ENCODE data around the gene IGFN1.
"Not testable (repeated sequence)": the region's sequence is repeated elsewhere in the genome, so short reads cannot be mapped to it uniquely, and the experiment has no call there.

IGFN1 gene

DNA sequence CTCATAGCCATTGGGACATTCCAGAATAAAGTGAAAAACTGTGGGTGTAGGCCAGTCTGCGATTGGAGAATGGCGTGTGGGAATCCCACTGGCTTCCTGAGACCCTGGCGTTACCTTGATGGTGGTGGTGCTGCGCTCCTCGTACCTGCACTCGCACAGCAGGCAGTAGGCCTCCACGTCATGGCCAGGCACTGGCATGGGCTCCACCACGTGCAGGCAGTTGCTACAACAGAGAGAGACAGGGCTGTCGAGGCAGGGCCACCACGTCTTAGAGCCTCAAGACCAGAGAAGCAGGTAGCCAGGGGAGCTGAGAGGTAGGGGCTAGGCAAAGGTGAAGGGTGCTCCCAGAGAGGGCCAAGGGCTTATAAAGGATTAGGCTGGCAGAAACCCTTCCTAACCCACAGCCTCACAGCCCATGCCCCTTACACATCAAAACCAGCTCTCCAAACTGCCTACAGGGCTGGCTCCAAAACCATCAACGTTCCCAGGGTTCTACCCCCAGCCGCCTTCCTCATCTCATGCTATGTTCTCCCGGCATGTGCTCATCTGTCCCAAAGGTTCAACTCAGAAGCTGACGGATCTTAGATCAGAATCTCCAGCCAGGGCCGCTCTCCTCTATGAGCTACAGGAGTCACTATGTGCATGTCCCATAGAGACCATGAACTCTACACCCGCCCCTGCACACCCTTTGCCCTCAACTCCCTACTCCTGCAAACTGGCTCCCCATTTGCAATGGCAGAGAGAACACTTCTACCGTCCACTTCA, 43.8 kb upstream of the IGFN1 start:
- no peak overlapping the region for H3K4me3 ChIP-seq (ENCODE audit: extremely low read depth, insufficient read depth, low read length, poor library complexity, severe bottlenecking)
- H3K36me3 ChIP-seq (ENCODE audit: control insufficient read depth, insufficient read depth, low read length), result peaks cover 99% of the 10 kb centered on the region
- WGBS, 2 experiments (ENCODE audit: insufficient coverage in 2 of 2), result 90 to 92% methylated on average over 16 of the region's 17 CpGs
- no peak overlapping the region for H3K27ac ChIP-seq (ENCODE audit: low read depth, low read length, severe bottlenecking)
- H3K9me3 ChIP-seq (ENCODE audit: control insufficient read depth, low read length), result no peaks in the 10 kb centered on the region
- H3K4me1 ChIP-seq (ENCODE audit: control insufficient read depth, insufficient read depth, low read length, poor library complexity, severe bottlenecking), result no peaks in the 10 kb centered on the region

DNA sequence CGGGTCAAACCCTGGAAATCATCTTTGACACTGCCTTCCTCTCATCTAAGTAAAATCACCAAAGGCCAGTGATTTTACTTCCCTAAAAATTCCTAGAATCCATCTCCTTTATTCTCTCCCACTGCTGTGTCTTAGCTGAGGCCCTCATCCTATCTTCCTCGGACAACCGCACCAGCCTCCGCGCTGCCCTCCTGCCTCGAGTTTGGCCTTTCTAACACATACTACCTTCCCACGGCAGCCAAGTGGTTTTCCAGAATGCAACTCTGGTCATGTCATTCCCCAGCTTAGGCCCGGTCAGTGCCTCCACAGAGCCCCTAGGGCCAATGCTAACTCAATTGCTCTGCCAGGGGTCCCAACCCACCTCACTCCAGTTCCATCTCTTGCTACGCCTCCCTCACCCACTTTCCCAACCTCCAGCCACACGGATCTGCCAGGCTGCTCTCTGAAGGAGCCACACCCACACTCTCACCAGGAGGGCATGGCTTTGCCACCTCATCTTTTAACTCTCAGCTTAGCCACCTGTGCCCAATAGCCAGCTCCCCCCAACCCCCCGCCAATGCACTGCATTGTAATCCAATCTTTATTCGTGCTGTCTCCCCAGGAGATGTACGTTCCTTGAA, 43.1 kb upstream of the IGFN1 start:
- WGBS, 2 experiments (ENCODE audit: insufficient coverage in 2 of 2), result 86 to 95% methylated on average over 2 to 11 of the region's 13 CpGs
- no peak overlapping the region for H3K4me3 ChIP-seq (ENCODE audit: extremely low read depth, insufficient read depth, low read length, poor library complexity, severe bottlenecking)
- no peaks in the 10 kb centered on the region for H3K4me1 ChIP-seq (ENCODE audit: control insufficient read depth, insufficient read depth, low read length, poor library complexity, severe bottlenecking)
- no peaks in the 10 kb centered on the region for H3K9me3 ChIP-seq (ENCODE audit: control insufficient read depth, low read length)
- H3K36me3 ChIP-seq (ENCODE audit: control insufficient read depth, insufficient read depth, low read length), result peaks cover 99% of the 10 kb centered on the region
- no peak overlapping the region for H3K27ac ChIP-seq (ENCODE audit: low read depth, low read length, severe bottlenecking)

DNA sequence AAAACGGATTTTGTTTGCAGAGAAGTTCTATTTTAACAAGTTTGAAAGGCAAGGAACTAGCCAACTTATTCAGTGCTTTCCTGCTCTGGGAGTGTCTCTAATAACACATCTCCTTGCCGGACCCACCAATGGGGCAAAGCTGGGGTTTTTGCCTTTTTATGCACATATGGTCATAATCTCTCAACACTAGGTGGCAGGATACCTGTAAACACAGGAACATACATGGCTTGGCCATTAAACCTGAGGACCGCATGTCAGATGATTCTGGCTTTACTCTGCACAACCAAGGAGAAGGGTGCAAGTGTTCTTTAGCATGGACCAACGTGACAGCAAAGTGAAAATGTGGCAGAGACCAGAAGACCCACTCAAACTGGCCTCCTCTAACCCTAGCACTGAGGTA, 41.2 kb upstream of the IGFN1 start:
- no peak overlapping the region for H3K27ac ChIP-seq (ENCODE audit: low read depth, low read length, severe bottlenecking)
- peaks cover 5% of the 10 kb centered on the region for H3K4me1 ChIP-seq (ENCODE audit: control insufficient read depth, insufficient read depth, low read length, poor library complexity, severe bottlenecking)
- no peak overlapping the region for H3K4me3 ChIP-seq (ENCODE audit: extremely low read depth, insufficient read depth, low read length, poor library complexity, severe bottlenecking)
- peaks cover 83% of the 10 kb centered on the region for H3K36me3 ChIP-seq (ENCODE audit: control insufficient read depth, insufficient read depth, low read length)
- H3K9me3 ChIP-seq (ENCODE audit: control insufficient read depth, low read length), result no peaks in the 10 kb centered on the region
- WGBS, 2 experiments (ENCODE audit: insufficient coverage in 2 of 2), result 91 to 93% methylated on average over 4 of the region's 4 CpGs

DNA sequence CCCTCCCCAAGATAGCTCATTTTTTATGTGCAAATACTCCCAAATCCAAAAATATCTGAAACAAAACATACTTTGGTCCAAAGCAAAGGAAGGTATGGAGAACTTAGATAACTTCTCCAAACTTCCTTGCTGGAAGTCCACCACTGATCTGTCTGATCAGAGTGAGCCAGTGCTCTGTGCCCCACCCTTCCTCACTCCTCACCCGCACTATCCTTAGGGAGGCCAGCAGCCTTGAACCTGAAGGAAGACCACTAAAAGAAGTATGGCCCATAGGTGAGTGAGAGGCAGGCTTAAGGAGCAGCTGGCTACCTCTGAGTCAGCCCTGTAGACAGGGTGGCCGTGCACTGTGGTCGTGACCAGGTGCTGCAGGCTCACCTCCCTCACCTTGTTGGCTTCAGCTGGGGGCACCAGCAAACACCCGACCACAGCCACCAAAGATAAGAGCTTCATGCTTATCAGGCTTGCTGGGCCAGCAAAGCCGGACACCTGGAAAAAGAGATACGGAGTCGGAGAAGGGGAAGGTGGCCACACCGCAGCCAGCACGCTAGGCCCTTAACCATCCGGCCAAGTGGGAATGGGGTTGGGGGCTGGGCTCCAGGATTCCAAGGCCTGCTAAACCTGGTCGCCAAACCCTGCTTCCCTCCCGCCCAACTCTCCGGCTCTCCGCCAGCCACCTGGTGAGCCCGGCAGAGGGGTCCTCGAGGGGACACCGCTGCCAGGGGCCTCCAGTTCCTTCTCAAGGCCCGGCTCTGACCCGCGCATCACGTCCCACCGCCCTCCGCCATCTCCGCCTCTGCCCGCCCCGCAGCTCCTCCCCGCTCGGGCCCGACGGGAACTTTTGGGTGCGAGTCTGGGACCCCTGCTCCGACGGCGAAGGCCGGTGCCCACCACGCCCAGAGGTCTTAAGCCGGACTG, 36.9 kb upstream of the IGFN1 start:
- Histone ChIP-seq H3K4me3 (ENCODE audit: extremely low read depth, insufficient read depth, low read length, poor library complexity, severe bottlenecking) (peak overlapping the region; percentile 72), H3K9me3 (ENCODE audit: control insufficient read depth, low read length) (no peaks in the 10 kb centered on the region), H3K27ac (ENCODE audit: low read depth, low read length, severe bottlenecking) (peak overlapping the region; percentile 37), H3K36me3 (ENCODE audit: control insufficient read depth, insufficient read depth, low read length) (peaks cover 39% of the 10 kb centered on the region), H3K4me1 (ENCODE audit: control insufficient read depth, insufficient read depth, low read length, poor library complexity, severe bottlenecking) (peaks cover 5% of the 10 kb centered on the region)
- WGBS, 2 experiments (ENCODE audit: insufficient coverage in 2 of 2), result 1 to 3% methylated on average over 29 to 31 of the region's 37 CpGs

DNA sequence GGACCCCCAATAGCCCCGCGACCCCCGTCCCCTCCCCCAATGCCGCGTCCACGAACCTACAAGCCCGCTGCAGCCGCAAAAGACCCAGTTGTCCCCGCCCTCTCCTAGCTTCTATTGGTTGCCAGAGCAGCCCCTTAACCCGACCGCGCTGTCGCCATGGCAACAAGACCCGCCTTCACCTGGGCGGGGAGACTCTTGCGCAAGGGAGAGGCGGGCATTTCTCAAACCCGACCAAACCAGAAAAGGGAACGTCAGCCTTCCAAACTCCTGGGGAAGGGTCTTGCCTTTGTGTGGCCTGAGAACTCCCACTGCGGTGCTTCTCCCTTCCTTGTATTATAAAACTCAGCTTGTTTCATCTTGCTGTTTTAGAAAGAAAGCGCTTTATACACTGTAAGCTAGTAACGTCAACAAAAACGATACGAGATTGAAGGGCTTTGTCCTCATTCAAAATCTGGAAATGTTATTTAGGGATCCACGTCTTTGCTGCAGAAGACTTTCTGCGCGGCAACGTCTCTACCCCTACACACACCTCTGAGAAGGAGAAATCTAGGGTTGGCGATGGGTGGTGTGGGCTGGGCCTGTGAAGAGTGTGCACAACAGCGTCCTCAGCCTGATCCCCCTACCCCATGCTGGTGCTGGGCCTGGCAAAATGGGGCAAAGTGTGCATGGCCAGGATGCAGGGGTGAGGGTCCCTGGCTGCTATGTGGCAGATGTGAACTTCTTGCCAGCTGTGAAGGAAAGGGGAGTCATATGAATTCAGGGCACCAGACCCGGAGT, 36.0 kb upstream of the IGFN1 start, which contains the start of gene TMEM9:
TSS of gene TMEM9 (minus strand) at position 86 of the 777 bp plus-strand sequence. CDS start 551 bp downstream, outside the sequence.
- H3K4me3 ChIP-seq (ENCODE audit: extremely low read depth, insufficient read depth, low read length, poor library complexity, severe bottlenecking), result peak within 1 kb of the TSS; percentile 72
- peaks cover 31% of the 10 kb centered on the region for H3K36me3 ChIP-seq (ENCODE audit: control insufficient read depth, insufficient read depth, low read length)
- H3K9me3 ChIP-seq (ENCODE audit: control insufficient read depth, low read length), result no peaks in the 10 kb centered on the region
- H3K27ac ChIP-seq (ENCODE audit: low read depth, low read length, severe bottlenecking), result peak within 1 kb of the TSS; percentile 37
- WGBS, 2 experiments (ENCODE audit: insufficient coverage in 2 of 2), result 16 to 28% methylated on average over 23 to 24 of the region's 31 CpGs
- peaks cover 5% of the 10 kb centered on the region for H3K4me1 ChIP-seq (ENCODE audit: control insufficient read depth, insufficient read depth, low read length, poor library complexity, severe bottlenecking)

DNA sequence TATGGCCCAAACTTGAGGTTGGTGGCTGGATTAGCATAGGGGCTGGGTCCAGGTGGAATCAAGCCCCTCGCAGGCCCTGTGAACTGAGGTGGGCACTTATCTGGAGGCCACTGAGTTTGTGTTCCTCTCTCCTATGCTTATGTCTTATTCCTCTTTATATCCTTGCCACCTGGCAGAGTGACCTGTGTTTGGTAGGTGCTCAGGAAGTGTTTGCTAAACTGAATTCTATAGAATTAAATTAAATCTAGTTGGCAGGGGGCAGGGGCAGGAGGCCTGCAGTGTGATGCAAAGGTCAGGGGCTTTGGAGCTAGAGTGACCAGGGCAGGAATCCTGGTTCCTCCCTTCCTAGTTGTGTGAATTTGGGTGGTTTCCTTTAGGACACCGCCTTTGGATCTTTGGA, 35.3 kb upstream of the IGFN1 start:
- no peak overlapping the region for H3K4me3 ChIP-seq (ENCODE audit: extremely low read depth, insufficient read depth, low read length, poor library complexity, severe bottlenecking)
- peaks cover 5% of the 10 kb centered on the region for H3K4me1 ChIP-seq (ENCODE audit: control insufficient read depth, insufficient read depth, low read length, poor library complexity, severe bottlenecking)
- H3K9me3 ChIP-seq (ENCODE audit: control insufficient read depth, low read length), result no peaks in the 10 kb centered on the region
- WGBS, 2 experiments (ENCODE audit: insufficient coverage in 2 of 2), result no CpG with 5 or more reads among the region's 2 CpGs
- no peak overlapping the region for H3K27ac ChIP-seq (ENCODE audit: low read depth, low read length, severe bottlenecking)
- H3K36me3 ChIP-seq (ENCODE audit: control insufficient read depth, insufficient read depth, low read length), result peaks cover 23% of the 10 kb centered on the region

DNA sequence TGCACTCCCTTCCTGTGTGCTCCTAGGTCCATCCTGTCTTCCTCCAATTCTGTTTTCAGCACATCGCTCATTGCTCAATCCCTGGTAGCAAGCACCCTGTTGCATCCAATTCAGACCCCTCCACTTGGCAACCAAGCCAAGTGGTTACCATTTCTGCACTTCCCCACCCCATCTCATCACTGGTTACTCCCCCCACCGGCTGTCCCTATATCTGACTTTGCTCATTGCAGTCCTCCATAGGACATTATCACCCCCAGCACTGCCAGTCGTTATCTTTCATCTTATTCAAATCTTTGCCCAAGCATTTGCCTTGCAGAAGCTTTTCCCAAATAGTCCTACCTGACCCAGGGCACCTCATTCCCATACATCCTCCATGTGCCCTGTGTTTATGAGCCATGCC, 34.3 kb upstream of the IGFN1 start:
- peaks cover 13% of the 10 kb centered on the region for H3K36me3 ChIP-seq (ENCODE audit: control insufficient read depth, insufficient read depth, low read length)
- WGBS, 2 experiments (ENCODE audit: insufficient coverage in 2 of 2), result 81 to 93% methylated on average over 3 of the region's 3 CpGs
- peaks cover 5% of the 10 kb centered on the region for H3K4me1 ChIP-seq (ENCODE audit: control insufficient read depth, insufficient read depth, low read length, poor library complexity, severe bottlenecking)
- no peaks in the 10 kb centered on the region for H3K9me3 ChIP-seq (ENCODE audit: control insufficient read depth, low read length)
- H3K4me3 ChIP-seq (ENCODE audit: extremely low read depth, insufficient read depth, low read length, poor library complexity, severe bottlenecking), result no peak overlapping the region
- no peak overlapping the region for H3K27ac ChIP-seq (ENCODE audit: low read depth, low read length, severe bottlenecking)

DNA sequence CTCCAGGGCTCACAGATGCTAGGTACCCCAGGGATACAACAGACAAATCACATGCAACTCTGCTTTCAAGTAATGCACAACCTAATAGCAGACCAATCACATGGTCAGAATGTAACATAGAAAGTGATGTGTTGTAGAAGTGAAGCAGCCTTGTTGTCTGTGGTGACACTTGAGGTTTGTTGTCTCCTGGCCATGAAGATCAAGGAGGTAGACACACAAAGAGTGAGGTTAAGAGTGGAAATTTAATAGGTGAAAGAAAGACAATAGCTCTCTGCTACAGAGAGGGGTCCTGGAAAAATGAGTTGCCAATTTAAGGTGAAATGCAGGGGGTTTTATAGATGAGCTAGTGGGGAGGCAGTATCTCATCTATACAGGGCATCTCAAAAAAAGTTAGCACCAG, 33.8 kb upstream of the IGFN1 start:
- Histone ChIP-seq H3K4me3 (ENCODE audit: extremely low read depth, insufficient read depth, low read length, poor library complexity, severe bottlenecking) (no peak overlapping the region), H3K27ac (ENCODE audit: low read depth, low read length, severe bottlenecking) (no peak overlapping the region), H3K4me1 (ENCODE audit: control insufficient read depth, insufficient read depth, low read length, poor library complexity, severe bottlenecking) (peaks cover 5% of the 10 kb centered on the region)

DNA sequence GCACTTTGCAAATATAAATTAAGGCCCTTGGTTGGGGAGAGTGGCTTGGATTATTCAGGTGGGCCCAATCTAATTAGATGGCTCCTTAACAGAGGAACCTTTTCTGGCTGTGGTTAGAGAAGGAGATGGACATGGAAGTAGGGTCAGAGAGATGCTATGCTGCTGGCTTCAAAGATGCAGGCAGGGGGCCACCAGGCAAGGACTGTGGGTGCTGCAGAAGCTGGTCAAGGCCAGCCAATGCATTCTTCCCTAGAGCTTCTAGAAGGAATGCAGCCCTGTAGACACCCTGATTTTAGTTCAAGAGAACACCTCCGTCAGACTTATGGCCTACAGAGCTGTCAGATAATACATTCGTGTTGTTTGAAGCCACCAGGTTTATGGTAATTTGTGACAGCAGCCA, 32.7 kb upstream of the IGFN1 start:
- Histone ChIP-seq H3K36me3 (ENCODE audit: control insufficient read depth, insufficient read depth, low read length) (no peaks in the 10 kb centered on the region), H3K4me1 (ENCODE audit: control insufficient read depth, insufficient read depth, low read length, poor library complexity, severe bottlenecking) (peaks cover 5% of the 10 kb centered on the region), H3K4me3 (ENCODE audit: extremely low read depth, insufficient read depth, low read length, poor library complexity, severe bottlenecking) (no peak overlapping the region), H3K27ac (ENCODE audit: low read depth, low read length, severe bottlenecking) (no peak overlapping the region), H3K9me3 (ENCODE audit: control insufficient read depth, low read length) (no peaks in the 10 kb centered on the region)
- WGBS, 2 experiments (ENCODE audit: insufficient coverage in 2 of 2), result 87 to 88% methylated on average over 1 to 2 of the region's 2 CpGs

More for the DNA sequence above, 33.8 kb upstream of the IGFN1 start:
- Histone ChIP-seq H3K9me3 (ENCODE audit: control insufficient read depth, low read length) (no peaks in the 10 kb centered on the region), H3K36me3 (ENCODE audit: control insufficient read depth, insufficient read depth, low read length) (peaks cover 9% of the 10 kb centered on the region)

DNA sequence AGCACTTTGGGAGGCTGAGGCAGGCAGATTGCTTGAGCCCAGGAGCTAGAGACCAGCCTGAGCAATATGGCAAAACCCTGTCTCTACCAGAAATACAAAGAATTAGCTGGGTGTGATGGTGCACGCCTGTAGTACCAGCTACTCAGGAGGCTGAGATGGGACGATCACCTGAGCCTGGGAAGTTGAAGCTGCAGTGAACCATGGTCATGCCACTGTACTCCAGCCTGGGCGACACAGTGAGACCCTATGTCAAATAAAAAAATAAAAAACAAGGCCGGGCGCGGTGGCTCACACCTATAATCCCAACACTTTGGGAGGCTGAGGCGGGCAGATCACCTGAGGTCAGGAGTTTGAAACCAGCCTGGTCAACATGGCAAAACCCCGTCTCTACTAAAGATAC, 27.6 kb upstream of the IGFN1 start:
- H3K4me1 ChIP-seq (ENCODE audit: control insufficient read depth, insufficient read depth, low read length, poor library complexity, severe bottlenecking); H3K4me3 ChIP-seq (ENCODE audit: extremely low read depth, insufficient read depth, low read length, poor library complexity, severe bottlenecking); H3K27ac ChIP-seq (ENCODE audit: low read depth, low read length, severe bottlenecking); H3K36me3 ChIP-seq (ENCODE audit: control insufficient read depth, insufficient read depth, low read length); H3K9me3 ChIP-seq (ENCODE audit: control insufficient read depth, low read length): not testable (repeated sequence)
- 87% methylated on average over 7 to 8 of the region's 8 CpGs for WGBS, 2 experiments (ENCODE audit: insufficient coverage in 2 of 2)
